CD4-positive, CD25-positive, alpha-beta regulatory T cell (primary cell): ENCODE data around the gene NDUFS8. TPM values are rescaled to one million over a fixed set of nuclear protein-coding genes. Genes with fewer than 3 reads are reported as not detected.

Experiments used
- ATAC-seq, 2 donors: fragments of 150-1000 bp; cut with Tn5 transposase; one replicate each; pipeline ENCODE4 v1.10.0; 2021; ENCODE audit warnings: low read depth in 2 of 2, moderate number of reproducible peaks in 2 of 2, moderate library complexity in 1 of 2
- DNase-seq, 3 donors: peaks; one replicate each; pipeline versions ENCODE4 v3.0.0 to v3.0.0-alpha.2; 2012 to 2022; ENCODE audit warnings: mixed read lengths in 1 of 3
- H3K27ac ChIP-seq: one replicate; pipeline ENCODE4 v1.7.0; 2013; ENCODE audit warnings: mild to moderate bottlenecking, low read length; ENCODE audit not compliant: insufficient read depth, poor library complexity, severe bottlenecking
- H3K27me3 ChIP-seq: one replicate; pipeline ENCODE4 v1.7.0; 2013; ENCODE audit warnings: low read length; ENCODE audit not compliant: control insufficient read depth, insufficient read depth
- H3K36me3 ChIP-seq: one replicate; pipeline ENCODE4 v1.7.0; 2013; ENCODE audit warnings: mild to moderate bottlenecking, low read length, moderate library complexity; ENCODE audit not compliant: control insufficient read depth, insufficient read depth
- H3K4me1 ChIP-seq: 2 replicates; pipeline ENCODE4 v1.7.0; 2013; ENCODE audit warnings: mild to moderate bottlenecking, low read length; ENCODE audit not compliant: insufficient read depth, control insufficient read depth, poor library complexity, severe bottlenecking
- H3K4me3 ChIP-seq: one replicate; pipeline ENCODE4 v1.7.0; 2013; ENCODE audit warnings: low read depth, mild to moderate bottlenecking, low read length, moderate library complexity
- H3K9me3 ChIP-seq, 2 experiments: 1 replicate in 1 of 2; 2 replicates in 1 of 2; pipeline ENCODE4 v1.7.0; 2013; ENCODE audit warnings: low read length in 2 of 2, mild to moderate bottlenecking in 1 of 2, moderate library complexity in 1 of 2; ENCODE audit not compliant: control insufficient read depth in 2 of 2
- H3K27ac Mint-ChIP-seq, 3 donors: one replicate each; pipeline ENCODE4 v1.8.0; 2020 to 2022; ENCODE audit warnings: mild to moderate bottlenecking in 3 of 3, mixed read lengths in 3 of 3, moderate library complexity in 2 of 3
- H3K27me3 Mint-ChIP-seq: one replicate; pipeline ENCODE4 v1.8.0; 2022; ENCODE audit warnings: mild to moderate bottlenecking, mixed read lengths
- H3K36me3 Mint-ChIP-seq: one replicate; pipeline ENCODE4 v1.8.0; 2020; ENCODE audit warnings: mixed read lengths
- H3K4me1 Mint-ChIP-seq, 4 donors: one replicate each; pipeline ENCODE4 v1.8.0; 2020 to 2022; ENCODE audit warnings: mixed read lengths in 4 of 4, mild to moderate bottlenecking in 1 of 4
- H3K4me3 Mint-ChIP-seq, 4 donors: one replicate each; pipeline ENCODE4 v1.8.0; 2020 to 2022; ENCODE audit warnings: mild to moderate bottlenecking in 4 of 4, mixed read lengths in 4 of 4, moderate library complexity in 3 of 4
- H3K9me3 Mint-ChIP-seq, 7 donors: one replicate each; pipeline ENCODE4 v1.8.0; 2020 to 2022; ENCODE audit warnings: mixed read lengths in 7 of 7, mild to moderate bottlenecking in 3 of 7, moderate library complexity in 2 of 7
- polyA plus RNA-seq, 4 donors: library from polyadenylated mRNA; unstranded; fragments of 300-500 nt; fragmentation: Illumina TruSeq; gene quantifications; one replicate each; pipeline ENCODE4 v1.2.3, GENCODE V29; 2021
- total RNA-seq: library from RNA; stranded (reverse); gene quantifications from one replicate; pipeline ENCODE4 v1.2.3, GENCODE V29; 2022

Gene NDUFS8
- total and polyA plus RNA-seq, 5 donors from 2014 or later, result 66.6 to 166 (median 145) TPM

- Histone ChIP-seq H3K36me3 (no peaks in the 10 kb centered on the region), H3K4me3 (no peak overlapping the region), H3K27ac (no peak overlapping the region), H3K4me1 (peaks cover 13% of the 10 kb centered on the region), H3K9me3 (no peaks in the 10 kb centered on the region), H3K27me3 (no peaks in the 10 kb centered on the region)
- H3K4me3 Mint-ChIP-seq, result peak overlapping the region in 1 of 4 donors; percentile 29
- ATAC-seq (no peak), DNase-seq (peak in 1 of 3 donors; percentile 43)
- no peak overlapping the region for H3K27ac Mint-ChIP-seq
- H3K36me3 Mint-ChIP-seq, result peaks cover 4% of the 10 kb centered on the region
- no peaks in the 10 kb centered on the region for H3K9me3 Mint-ChIP-seq
- peaks cover 4% of the 10 kb centered on the region for H3K27me3 Mint-ChIP-seq
- peaks cover 0 to 27% (median 12%) of the 10 kb centered on the region in 4 donors for H3K4me1 Mint-ChIP-seq
Measured at GRCh38 chr11:67998150-67999045, 32.1 kb upstream of the NDUFS8 start.

DNA sequence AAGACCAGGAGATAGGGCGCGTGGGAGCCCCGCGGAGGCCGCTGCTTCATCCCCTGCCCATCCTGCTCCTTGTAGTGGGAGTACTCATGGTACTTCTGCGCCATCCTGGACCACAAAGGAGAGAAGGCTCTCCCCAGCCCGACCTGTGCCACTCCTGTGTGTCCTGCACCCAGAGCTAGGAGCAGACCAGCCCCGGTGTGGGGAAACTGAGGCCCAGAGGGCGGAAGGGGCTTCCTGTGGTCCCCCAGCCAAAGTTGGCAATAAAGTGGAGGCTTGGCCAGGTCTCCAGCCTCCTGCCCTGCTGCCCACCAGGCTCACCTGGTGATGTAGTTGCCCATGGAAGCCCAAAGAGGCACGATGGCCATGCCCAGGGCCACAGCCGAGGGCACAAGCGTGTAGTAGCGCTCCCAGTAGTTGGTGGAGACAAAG lies 31.3 kb upstream of the NDUFS8 start:
- Histone ChIP-seq H3K4me3 (no peak overlapping the region), H3K36me3 (no peaks in the 10 kb centered on the region), H3K9me3 (no peaks in the 10 kb centered on the region), H3K27ac (no peak overlapping the region), H3K4me1 (peaks cover 17% of the 10 kb centered on the region), H3K27me3 (no peaks in the 10 kb centered on the region)
- H3K4me3 Mint-ChIP-seq, result peak overlapping the region in 1 of 4 donors; percentile 69
- no peaks in the 10 kb centered on the region for H3K9me3 Mint-ChIP-seq
- ATAC-seq, result no peak
- peaks cover 4% of the 10 kb centered on the region for H3K27me3 Mint-ChIP-seq
- H3K36me3 Mint-ChIP-seq, result peaks cover 4% of the 10 kb centered on the region
- H3K4me1 Mint-ChIP-seq, result peaks cover 0 to 24% (median 12%) of the 10 kb centered on the region in 4 donors
- DNase-seq, result no peak
- H3K27ac Mint-ChIP-seq, result no peak overlapping the region

DNA sequence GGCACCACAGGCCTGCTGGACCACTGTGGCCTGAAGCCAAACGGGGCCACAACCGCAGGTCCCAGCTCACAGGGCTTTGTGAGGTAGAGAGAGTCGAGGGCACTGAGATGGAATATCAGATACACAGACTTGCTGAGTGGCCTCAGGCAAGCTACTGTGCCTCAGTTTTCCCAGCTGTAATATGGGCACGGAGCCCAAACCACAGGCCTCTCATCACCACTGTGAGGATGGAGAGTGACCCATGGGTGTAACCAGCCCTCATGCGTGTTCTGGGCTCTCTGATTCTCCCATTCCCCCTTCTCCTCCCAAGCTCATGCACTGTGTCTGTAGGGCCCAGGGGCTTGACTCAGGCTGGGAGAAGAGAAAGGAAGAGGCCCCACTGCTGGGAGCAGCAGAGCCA lies 30.8 kb upstream of the NDUFS8 start:
- Histone ChIP-seq H3K27ac (no peak overlapping the region), H3K27me3 (no peaks in the 10 kb centered on the region), H3K4me3 (no peak overlapping the region), H3K9me3 (no peaks in the 10 kb centered on the region), H3K4me1 (peaks cover 20% of the 10 kb centered on the region), H3K36me3 (no peaks in the 10 kb centered on the region)
- no peaks in the 10 kb centered on the region for H3K9me3 Mint-ChIP-seq
- DNase-seq, result no peak
- H3K4me1 Mint-ChIP-seq, result peaks cover 0 to 26% (median 12%) of the 10 kb centered on the region in 4 donors
- no peak for ATAC-seq
- peak overlapping the region in 1 of 4 donors; percentile 69 for H3K4me3 Mint-ChIP-seq
- H3K27ac Mint-ChIP-seq, result peak overlapping the region in 1 of 3 donors; percentile 26
- peaks cover 4% of the 10 kb centered on the region for H3K36me3 Mint-ChIP-seq
- H3K27me3 Mint-ChIP-seq, result peaks cover 4% of the 10 kb centered on the region

DNA sequence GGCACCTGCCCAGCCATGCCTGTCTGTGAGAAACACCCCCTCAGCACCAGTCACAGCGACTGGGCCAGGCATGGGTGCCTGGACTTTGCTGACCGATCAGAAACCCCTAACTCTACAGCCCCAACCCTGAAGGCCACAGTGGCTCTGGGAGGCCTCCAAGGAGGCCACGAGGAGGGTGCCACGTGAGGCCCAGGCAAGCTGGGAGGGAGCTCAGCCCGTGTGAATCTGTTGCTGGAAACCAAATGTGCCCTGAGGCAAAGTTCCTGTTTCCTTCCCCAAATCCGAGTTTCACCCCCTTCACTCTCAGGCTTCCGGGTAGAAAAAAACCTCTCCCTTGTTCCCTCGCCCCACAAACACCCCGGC lies 27.9 kb upstream of the NDUFS8 start:
- no peak for DNase-seq
- peaks cover 4% of the 10 kb centered on the region for H3K27me3 Mint-ChIP-seq
- peak overlapping the region in 2 of 3 donors; percentile 76 to 86 for H3K27ac Mint-ChIP-seq
- H3K4me3 ChIP-seq, result no peak overlapping the region
- no peak for ATAC-seq
- H3K27me3 ChIP-seq, result no peaks in the 10 kb centered on the region
- H3K4me3 Mint-ChIP-seq, result peak overlapping the region; percentile 72 to 84 (median 80)
- no peaks in the 10 kb centered on the region for H3K36me3 Mint-ChIP-seq
- H3K27ac ChIP-seq, result no peak overlapping the region
- H3K9me3 ChIP-seq, result no peaks in the 10 kb centered on the region
- H3K36me3 ChIP-seq, result no peaks in the 10 kb centered on the region
- peaks cover 20% of the 10 kb centered on the region for H3K4me1 ChIP-seq
- H3K9me3 Mint-ChIP-seq, result no peaks in the 10 kb centered on the region
- H3K4me1 Mint-ChIP-seq, result peaks cover 0 to 27% (median 11%) of the 10 kb centered on the region in 4 donors

GRCh38 chr11:68002938-68003845 lies 27.3 kb upstream of the NDUFS8 start:
- DNase-seq, result peak; percentile 40 to 64 (median 63)
- Histone ChIP-seq H3K27me3 (no peaks in the 10 kb centered on the region), H3K4me1 (peaks cover 18% of the 10 kb centered on the region), H3K36me3 (no peaks in the 10 kb centered on the region), H3K27ac (peak overlapping the region; percentile 63), H3K9me3 (no peaks in the 10 kb centered on the region), H3K4me3 (no peak overlapping the region)
- no peaks in the 10 kb centered on the region for H3K9me3 Mint-ChIP-seq
- peak overlapping the region in 2 of 3 donors; percentile 34 to 86 for H3K27ac Mint-ChIP-seq
- peaks cover 4% of the 10 kb centered on the region for H3K27me3 Mint-ChIP-seq
- H3K4me1 Mint-ChIP-seq, result peaks cover 0 to 24% (median 10%) of the 10 kb centered on the region in 4 donors
- H3K36me3 Mint-ChIP-seq, result no peaks in the 10 kb centered on the region
- peak overlapping the region; percentile 72 to 84 (median 80) for H3K4me3 Mint-ChIP-seq
- peak; percentile 76 for ATAC-seq

DNA sequence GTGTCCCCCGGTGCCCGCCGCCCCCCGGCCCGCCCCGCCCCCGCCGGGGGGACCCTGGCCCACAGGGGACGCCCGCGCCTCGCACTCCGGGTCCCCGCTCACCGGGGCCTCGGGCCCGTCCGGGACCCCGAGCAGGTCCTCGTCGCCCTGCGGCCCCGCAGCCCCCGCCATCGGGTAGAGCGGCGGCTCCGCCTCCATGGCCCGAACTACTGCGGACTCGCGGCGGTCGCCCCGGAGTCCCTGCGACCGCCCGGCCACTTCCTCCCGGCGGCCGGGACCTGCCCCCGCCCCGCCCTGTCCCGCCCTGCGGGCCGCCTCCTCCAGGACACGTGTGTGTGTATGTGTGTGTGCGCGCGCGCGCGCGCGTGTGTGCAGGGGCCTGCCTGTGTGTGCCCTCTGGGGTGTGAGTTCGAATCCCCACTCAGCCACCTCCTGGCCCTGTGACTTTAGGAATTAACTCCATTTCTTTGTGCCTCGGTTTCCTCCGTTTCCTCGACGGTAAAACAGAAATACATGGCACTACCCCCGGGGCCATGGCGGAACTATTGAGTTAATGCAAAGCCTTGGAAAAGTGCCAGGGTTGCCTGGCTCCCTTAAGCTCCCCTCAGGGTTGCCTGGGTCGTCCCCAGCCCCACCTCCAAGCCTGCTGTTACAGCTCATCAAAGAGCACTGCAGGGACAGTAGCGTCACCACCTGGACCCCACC lies 26.5 kb upstream of the NDUFS8 start, which contains the start of gene UNC93B1:
UNC93B1 (minus strand) TSS at position 252 of the 705 bp plus-strand sequence; CDS start at position 198, 54 bp downstream.
- Mint-ChIP-seq H3K4me3 (peak within 1 kb of the TSS; percentile 72 to 93 (median 86)), H3K9me3 (no peaks in the 10 kb centered on the region), H3K4me1 (peaks cover 0 to 21% (median 9%) of the 10 kb centered on the region in 4 donors), H3K36me3 (no peaks in the 10 kb centered on the region), H3K27ac (peak within 1 kb of the TSS in 2 of 3 donors; percentile 89 to 94), H3K27me3 (peaks cover 4% of the 10 kb centered on the region)
- H3K4me3 ChIP-seq, result peak within 1 kb of the TSS; percentile 53
- H3K36me3 ChIP-seq, result no peaks in the 10 kb centered on the region
- H3K27me3 ChIP-seq, result no peaks in the 10 kb centered on the region
- H3K4me1 ChIP-seq, result peaks cover 11% of the 10 kb centered on the region
- H3K9me3 ChIP-seq, result no peaks in the 10 kb centered on the region
- DNase-seq (peak; percentile 60 to 88 (median 73)), ATAC-seq (peak; percentile 84 to 85)
- peak within 1 kb of the TSS; percentile 63 for H3K27ac ChIP-seq
